Trophoblast cell (in vitro differentiated cells and primary cell): ENCODE results near the gene FADS6.

Experiments used
- DNase-seq, 2 donors: peaks; one replicate each; pipeline ENCODE4 v3.0.0-alpha.2; 2016
- H2AFZ ChIP-seq: 2 replicates; pipeline ENCODE4 v1.6.1; 2013; ENCODE audit warnings: low read length, moderate library complexity, mild to moderate bottlenecking; ENCODE audit not compliant: insufficient read depth, poor library complexity
- H2AK5ac ChIP-seq: 2 replicates; pipeline ENCODE4 v1.6.1; 2013; ENCODE audit warnings: mild to moderate bottlenecking, low read length
- H2BK120ac ChIP-seq: 2 replicates; pipeline ENCODE4 v1.6.1; 2013; ENCODE audit warnings: low read length, mild to moderate bottlenecking, moderate library complexity; ENCODE audit not compliant: insufficient read depth, poor library complexity
- H2BK12ac ChIP-seq: 2 replicates; pipeline ENCODE4 v1.6.1; 2013; ENCODE audit warnings: mild to moderate bottlenecking, low read length, moderate library complexity
- H2BK5ac ChIP-seq: 2 replicates; pipeline ENCODE4 v1.6.1; 2013; ENCODE audit warnings: low read length, low read depth, moderate library complexity, mild to moderate bottlenecking; ENCODE audit not compliant: poor library complexity
- H3K14ac ChIP-seq: 2 replicates; pipeline ENCODE4 v1.6.1; 2013; ENCODE audit warnings: mild to moderate bottlenecking, low read length
- H3K18ac ChIP-seq: 2 replicates; pipeline ENCODE4 v1.6.1; 2013; ENCODE audit warnings: mild to moderate bottlenecking, low read length
- H3K23ac ChIP-seq: 2 replicates; pipeline ENCODE4 v1.6.1; 2013; ENCODE audit warnings: low read length
- H3K27ac ChIP-seq: 2 replicates; pipeline ENCODE4 v1.5.1; 2013; ENCODE audit warnings: low read depth, mild to moderate bottlenecking, inconsistent platforms, low read length, moderate library complexity
- H3K27me3 ChIP-seq: 2 replicates; pipeline ENCODE4 v1.6.1; 2013; ENCODE audit warnings: inconsistent platforms, mild to moderate bottlenecking, low read length, moderate library complexity; ENCODE audit not compliant: insufficient read depth
- H3K36me3 ChIP-seq, 2 experiments: 1 replicate in 1 of 2; 2 replicates in 1 of 2; pipeline ENCODE4 v1.6.1; 2013; ENCODE audit warnings: low read length in 2 of 2, mild to moderate bottlenecking in 2 of 2, moderate library complexity in 1 of 2; ENCODE audit not compliant: insufficient read depth in 2 of 2, control insufficient read depth in 1 of 2
- H3K4ac ChIP-seq: 2 replicates; pipeline ENCODE4 v1.6.1; 2013; ENCODE audit warnings: low read depth, mild to moderate bottlenecking, low read length, moderate library complexity
- H3K4me1 ChIP-seq, 2 experiments: 1 replicate in 1 of 2; 2 replicates in 1 of 2; pipeline ENCODE4 v1.6.1; 2013; ENCODE audit warnings: low read length in 2 of 2, mild to moderate bottlenecking in 2 of 2, moderate library complexity in 1 of 2; ENCODE audit not compliant: insufficient read depth in 2 of 2, control insufficient read depth in 1 of 2
- H3K4me2 ChIP-seq: 2 replicates; pipeline ENCODE4 v1.6.1; 2013; ENCODE audit warnings: inconsistent platforms, mild to moderate bottlenecking, low read length, moderate library complexity
- H3K4me3 ChIP-seq: 2 replicates; pipeline ENCODE4 v1.5.1; 2013; ENCODE audit warnings: mild to moderate bottlenecking, low read depth, low read length, inconsistent platforms
- H3K79me1 ChIP-seq: one replicate; pipeline ENCODE4 v1.6.1; 2013; ENCODE audit warnings: low read length
- H3K79me2 ChIP-seq: 2 replicates; pipeline ENCODE4 v1.6.1; 2013; ENCODE audit warnings: low read length, mild to moderate bottlenecking; ENCODE audit not compliant: control insufficient read depth, insufficient read depth, poor library complexity
- H3K9ac ChIP-seq: 2 replicates; pipeline ENCODE4 v1.6.1; 2013; ENCODE audit warnings: mild to moderate bottlenecking, low read length
- H3K9me3 ChIP-seq: 2 replicates; pipeline ENCODE4 v1.6.1; 2013; ENCODE audit warnings: low read depth, mild to moderate bottlenecking, control low read depth, inconsistent platforms, low read length; ENCODE audit not compliant: insufficient read depth
- H4K12ac ChIP-seq: 2 replicates; pipeline ENCODE4 v1.6.1; 2013; ENCODE audit warnings: low read depth, mild to moderate bottlenecking, low read length, moderate library complexity
- H4K8ac ChIP-seq: 2 replicates; pipeline ENCODE4 v1.6.1; 2013; ENCODE audit warnings: low read depth, mild to moderate bottlenecking, low read length, moderate library complexity
- H4K91ac ChIP-seq: one replicate; pipeline ENCODE4 v1.6.1; 2013; ENCODE audit warnings: low read depth, mild to moderate bottlenecking, low read length, moderate library complexity
- WGBS: extraction: QIAGEN DNeasy Blood & Tissue Kit; methylation state at CpG from one replicate; pipeline ENCODE4 v1.1.7; 2013; ENCODE audit warnings: missing lambda C conversion rate; ENCODE audit not compliant: insufficient read length, insufficient coverage; ENCODE audit errors: extremely low coverage; 5-methylcytosine and 5-hydroxymethylcytosine counted together

FADS6 gene

GRCh38 chr17:74860229-74860871, 33.1 kb downstream of the FADS6 start:
- Histone ChIP-seq H2BK5ac (no peak overlapping the region), H3K79me2 (no peaks in the 10 kb centered on the region), H3K14ac (no peak overlapping the region), H3K27me3 (peaks cover 40% of the 10 kb centered on the region), H3K4ac (no peak overlapping the region), H3K9me3 (peaks cover 6% of the 10 kb centered on the region), H4K8ac (no peak overlapping the region), H2BK12ac (no peak overlapping the region), H4K91ac (no peak overlapping the region), H2BK120ac (no peak overlapping the region), H3K27ac (no peak overlapping the region), H3K79me1 (no peaks in the 10 kb centered on the region), H4K12ac (no peak overlapping the region), H3K18ac (no peak overlapping the region), H3K4me2 (no peak overlapping the region), H2AFZ (no peak overlapping the region), H3K4me1 (peaks cover 2 to 5% of the 10 kb centered on the region in 2 experiments), H3K23ac (no peak overlapping the region), H3K36me3 (peaks cover 3 to 5% of the 10 kb centered on the region in 2 experiments), H3K9ac (no peak overlapping the region), H3K4me3 (no peak overlapping the region), H2AK5ac (no peak overlapping the region)
- no peak for DNase-seq
- WGBS: no CpG with 5 or more reads among the region's 44 CpGs

DNA sequence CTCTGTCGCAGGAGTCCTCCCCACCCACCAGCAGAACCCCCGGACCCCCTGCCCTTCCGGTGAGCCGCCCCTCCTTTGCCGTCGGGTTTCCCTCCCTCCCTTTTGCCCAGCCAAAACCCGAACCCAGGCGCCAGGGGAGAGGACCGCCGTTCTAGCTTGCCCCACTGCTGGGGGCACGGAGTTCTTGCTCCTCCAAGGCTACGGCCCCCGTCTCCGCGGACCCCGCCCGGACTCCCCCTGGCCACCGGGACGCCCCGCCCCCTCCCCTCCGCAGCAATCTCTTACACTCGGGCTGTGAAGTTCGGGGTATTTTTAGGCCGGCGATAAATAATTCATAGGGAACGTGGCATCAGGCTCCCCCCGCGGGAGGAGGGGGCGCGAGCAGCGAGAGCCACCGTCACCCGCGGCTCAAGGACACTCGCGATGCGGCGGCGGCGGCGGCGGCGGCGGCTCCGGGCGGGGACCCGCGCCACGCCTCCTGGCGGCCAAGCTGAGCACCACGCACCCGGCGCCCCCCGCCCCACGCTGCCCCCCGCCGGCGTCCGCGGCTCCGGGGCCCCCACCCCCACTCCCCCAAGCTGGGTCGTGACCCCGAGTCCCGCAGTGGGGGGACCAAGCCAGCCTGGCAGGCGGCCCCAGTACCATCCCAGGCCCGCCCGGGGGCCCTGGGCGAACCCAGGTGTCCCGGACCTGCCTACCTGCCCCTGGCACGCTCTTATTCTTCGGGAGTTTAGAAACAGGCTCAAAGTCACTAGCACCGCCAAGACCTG, 33.8 kb downstream of the FADS6 start, which contains the start of gene GRIN2C:
GRIN2C (minus strand) TSS at position 427 of the 770 bp plus-strand sequence. CDS start 4,793 bp downstream, outside the sequence.
- WGBS: no CpG with 5 or more reads among the region's 72 CpGs
- Histone ChIP-seq H2AFZ (no peak within 1 kb of the TSS), H3K36me3 (peaks cover 3 to 5% of the 10 kb centered on the region in 2 experiments), H3K79me1 (no peaks in the 10 kb centered on the region), H3K4me3 (no peak within 1 kb of the TSS), H2BK5ac (no peak within 1 kb of the TSS), H3K23ac (no peak within 1 kb of the TSS), H3K9me3 (peaks cover 6% of the 10 kb centered on the region), H3K14ac (no peak within 1 kb of the TSS), H3K4ac (no peak within 1 kb of the TSS), H3K9ac (no peak within 1 kb of the TSS), H4K91ac (no peak within 1 kb of the TSS), H2AK5ac (no peak within 1 kb of the TSS), H3K4me2 (peak within 1 kb of the TSS; percentile 35), H2BK120ac (no peak within 1 kb of the TSS), H3K79me2 (no peaks in the 10 kb centered on the region), H3K18ac (no peak within 1 kb of the TSS), H3K27me3 (peaks cover 40% of the 10 kb centered on the region), H4K12ac (no peak within 1 kb of the TSS), H4K8ac (no peak within 1 kb of the TSS), H3K27ac (no peak within 1 kb of the TSS), H2BK12ac (no peak within 1 kb of the TSS), H3K4me1 (peaks cover 2 to 5% of the 10 kb centered on the region in 2 experiments)
- DNase-seq: peak in 1 of 2 donors; percentile 16

GRCh38 chr17:74858672-74859458, 34.6 kb downstream of the FADS6 start:
- no peak overlapping the region for H4K8ac ChIP-seq
- H2AFZ ChIP-seq: no peak overlapping the region
- H3K79me1 ChIP-seq: no peaks in the 10 kb centered on the region
- H2BK12ac ChIP-seq: no peak overlapping the region
- no peak overlapping the region for H3K14ac ChIP-seq
- no peak overlapping the region for H4K12ac ChIP-seq
- peaks cover 9% of the 10 kb centered on the region for H3K9me3 ChIP-seq
- H3K79me2 ChIP-seq: no peaks in the 10 kb centered on the region
- WGBS: no CpG with 5 or more reads among the region's 12 CpGs
- H3K9ac ChIP-seq: no peak overlapping the region
- H2AK5ac ChIP-seq: no peak overlapping the region
- H3K18ac ChIP-seq: no peak overlapping the region
- no peak overlapping the region for H2BK5ac ChIP-seq
- H3K4me1 ChIP-seq: peaks cover 2 to 5% of the 10 kb centered on the region in 2 experiments
- H3K4me3 ChIP-seq: no peak overlapping the region
- H3K4me2 ChIP-seq: no peak overlapping the region
- DNase-seq: peak in 1 of 2 donors; percentile 18
- H3K4ac ChIP-seq: no peak overlapping the region
- peaks cover 45% of the 10 kb centered on the region for H3K27me3 ChIP-seq
- no peak overlapping the region for H3K23ac ChIP-seq
- H4K91ac ChIP-seq: no peak overlapping the region
- H3K36me3 ChIP-seq: peaks cover 3 to 4% of the 10 kb centered on the region in 2 experiments
- no peak overlapping the region for H3K27ac ChIP-seq
- no peak overlapping the region for H2BK120ac ChIP-seq

GRCh38 chr17:74857191-74857590, 36.2 kb downstream of the FADS6 start:
- Histone ChIP-seq H3K14ac (no peak overlapping the region), H3K79me1 (no peaks in the 10 kb centered on the region), H3K4me3 (no peak overlapping the region), H3K4me2 (no peak overlapping the region), H4K8ac (no peak overlapping the region), H2BK120ac (no peak overlapping the region), H4K12ac (no peak overlapping the region), H3K9me3 (peaks cover 11% of the 10 kb centered on the region), H4K91ac (no peak overlapping the region), H2AFZ (no peak overlapping the region), H3K27me3 (peaks cover 58% of the 10 kb centered on the region), H3K4ac (no peak overlapping the region), H3K36me3 (no peaks in the 10 kb centered on the region), H3K4me1 (peaks cover 5% of the 10 kb centered on the region in 2 experiments), H2BK5ac (no peak overlapping the region), H3K9ac (no peak overlapping the region), H3K18ac (no peak overlapping the region), H2AK5ac (no peak overlapping the region), H3K79me2 (no peaks in the 10 kb centered on the region), H2BK12ac (no peak overlapping the region), H3K27ac (no peak overlapping the region), H3K23ac (no peak overlapping the region)
- 100% methylated on average over 1 of the region's 4 CpGs for WGBS
- DNase-seq: no peak
